Measurements from ENCODE around the gene EHD3.

EHD3 gene

DNA sequence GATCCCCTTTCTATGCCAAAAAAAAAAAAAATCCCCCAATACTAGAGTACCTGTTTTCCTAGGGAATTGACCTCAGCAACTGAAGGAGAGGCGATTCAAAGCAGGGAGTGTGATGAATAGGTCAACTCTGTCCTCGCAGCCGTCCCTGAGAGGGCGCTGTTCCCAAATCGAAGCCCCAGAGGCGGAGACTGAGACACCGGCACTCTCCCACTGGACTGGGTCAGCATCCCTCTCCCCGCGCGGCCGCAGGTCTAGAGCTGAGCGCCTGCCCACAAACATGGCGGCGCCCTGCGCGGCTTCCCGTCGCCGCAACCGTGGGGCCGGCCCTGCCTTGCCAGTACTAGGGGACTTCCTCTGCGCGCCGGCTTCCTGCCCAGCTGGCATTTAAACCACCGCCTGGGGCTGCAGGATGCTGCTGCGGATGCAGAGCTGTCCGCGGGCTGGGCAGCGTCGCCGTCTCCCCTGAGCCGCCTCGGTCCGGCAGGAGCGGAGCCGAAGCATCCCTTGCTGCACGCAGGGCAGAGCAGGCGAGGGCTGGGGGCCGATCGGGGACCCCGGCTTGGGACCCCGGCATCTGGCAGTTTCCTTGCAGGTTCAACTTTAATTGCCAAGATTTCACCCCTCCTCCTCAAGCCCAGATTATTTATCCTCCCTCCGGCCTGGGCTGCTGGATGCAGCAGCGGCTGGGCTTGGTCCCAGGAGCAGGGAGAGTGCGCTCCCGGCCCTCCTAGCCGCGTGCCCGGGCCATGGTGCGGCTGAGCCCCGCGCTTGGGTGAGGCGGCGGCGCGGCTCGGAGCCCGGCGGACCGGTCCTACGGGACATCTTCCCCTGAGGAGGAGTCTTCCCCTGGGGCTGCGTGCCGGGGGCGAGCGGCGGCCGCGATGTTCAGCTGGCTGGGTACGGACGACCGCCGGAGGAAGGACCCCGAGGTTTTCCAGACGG, at the start of gene EHD3:
EHD3 (plus strand) TSS at position 412 of the 942 bp plus-strand sequence; CDS start at position 882, 470 bp downstream.
- peak; percentile 90 to 93 for DNase-seq

DNA sequence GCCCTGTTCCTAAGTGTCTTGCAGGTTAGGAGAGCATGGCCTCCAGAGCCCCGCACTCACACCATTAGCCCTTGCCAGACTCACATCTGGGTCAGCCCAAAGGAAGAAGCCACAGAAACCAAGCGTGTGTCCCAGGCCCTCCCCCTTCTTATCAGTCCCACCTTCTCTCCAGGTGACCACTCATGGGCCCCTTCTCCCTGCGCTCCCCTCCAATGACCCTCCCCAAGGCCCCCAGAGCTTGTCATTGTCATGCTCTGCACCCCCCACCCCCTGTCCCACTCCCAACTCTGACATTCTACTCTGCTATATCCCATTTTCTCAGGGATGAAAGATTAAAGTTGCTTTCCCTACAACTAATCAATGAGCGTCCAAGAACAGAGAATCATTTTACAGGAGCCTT, 46.8 kb upstream of the EHD3 start:
- DNase-seq: no peak

DNA sequence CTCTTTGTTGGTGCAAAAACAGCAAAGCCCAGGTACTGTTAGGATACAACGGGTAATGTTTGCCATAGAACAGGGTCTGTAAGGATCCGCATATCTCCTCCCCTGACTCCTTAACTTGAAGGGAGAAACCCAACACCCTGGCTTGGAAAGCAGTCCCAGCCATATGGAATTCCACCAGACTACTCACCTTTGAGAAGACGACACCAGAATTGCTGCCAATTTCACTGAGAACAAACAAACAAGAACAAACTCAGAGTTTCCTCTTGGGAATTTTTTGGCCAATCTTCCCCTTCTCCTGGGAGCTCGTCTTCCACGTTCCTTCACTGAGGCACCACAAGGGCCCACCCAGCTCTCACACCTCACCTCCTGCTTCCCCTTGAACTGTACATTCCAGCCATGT, 45.8 kb upstream of the EHD3 start:
- DNase-seq: no peak

DNA sequence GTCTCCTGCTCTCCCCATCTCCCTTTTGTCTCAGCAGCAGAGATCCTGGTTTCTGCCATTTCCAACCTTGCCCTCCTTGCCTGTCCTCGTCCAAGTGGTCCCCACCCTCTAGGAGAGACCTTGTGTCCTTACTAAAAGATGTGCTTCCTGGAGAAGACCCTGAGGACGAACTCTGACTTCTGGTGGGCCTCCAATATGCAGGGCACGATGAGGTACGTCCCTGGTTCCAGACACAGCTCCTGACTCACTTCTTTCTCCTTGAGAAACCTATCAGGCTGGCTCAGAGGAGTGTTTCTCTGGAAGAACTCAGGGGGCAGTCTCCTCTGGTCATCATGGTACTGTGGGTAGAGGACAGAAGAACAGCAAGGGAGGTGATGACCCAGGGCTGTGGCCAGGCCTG, 44.8 kb upstream of the EHD3 start:
- DNase-seq: no peak

DNA sequence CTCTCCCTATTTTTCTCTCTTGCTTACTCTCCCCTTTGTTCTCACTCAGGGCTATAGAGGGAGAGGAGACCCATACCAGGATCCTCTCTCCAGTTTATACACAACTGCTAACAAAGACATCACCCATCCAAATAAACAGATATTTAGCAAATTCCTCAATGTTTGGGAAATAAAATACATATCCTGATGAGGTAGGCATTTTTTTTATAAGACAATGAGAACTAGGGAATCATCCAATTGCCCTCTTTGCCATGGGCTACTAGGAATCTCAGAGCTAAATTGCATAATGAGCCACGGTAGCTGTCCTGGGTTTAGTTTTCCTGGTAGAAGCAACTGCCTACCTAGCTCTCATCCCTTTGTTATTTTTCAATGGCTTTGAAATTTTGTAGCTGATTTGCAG, 43.8 kb upstream of the EHD3 start:
- no peak for DNase-seq

DNA sequence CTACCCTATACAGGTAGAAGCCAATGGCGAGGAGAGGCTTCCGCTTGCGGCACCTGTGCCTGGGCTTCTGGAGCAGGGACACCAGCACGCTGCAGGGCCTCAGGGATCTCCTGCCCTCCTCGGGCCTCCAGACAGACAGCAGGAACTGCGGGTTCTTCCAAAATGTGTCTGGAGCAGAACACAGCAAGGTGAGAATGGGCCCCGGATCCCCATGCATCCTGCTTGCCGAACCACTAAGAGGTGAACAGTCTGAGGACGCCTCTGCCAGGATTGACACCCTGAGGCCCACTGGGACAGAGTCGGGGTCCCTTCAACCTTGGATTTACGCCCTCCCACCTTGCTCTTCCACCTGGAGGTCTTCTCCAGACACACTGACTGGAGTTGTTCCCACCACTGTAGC, 42.0 kb upstream of the EHD3 start:
- DNase-seq: no peak

DNA sequence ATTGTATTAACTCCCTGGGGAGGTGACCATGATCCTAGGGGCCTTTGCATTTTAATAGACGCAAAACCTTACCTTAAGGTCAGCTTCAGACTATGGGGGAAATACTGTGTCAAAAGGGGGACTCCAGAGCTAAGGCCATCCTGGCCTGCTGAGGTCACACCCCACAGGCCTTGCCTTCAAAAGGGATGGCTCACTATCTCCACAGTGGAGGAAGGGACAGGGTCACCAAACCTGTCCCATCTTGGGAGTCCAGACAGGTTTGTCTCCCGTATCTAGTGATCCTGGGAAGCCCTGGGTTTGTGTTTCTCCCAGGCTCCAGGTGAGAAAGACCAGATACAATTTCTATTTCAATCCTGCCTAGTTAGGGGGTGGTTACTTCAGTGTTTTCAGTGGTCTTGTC, 41.6 kb upstream of the EHD3 start:
- DNase-seq: no peak

DNA sequence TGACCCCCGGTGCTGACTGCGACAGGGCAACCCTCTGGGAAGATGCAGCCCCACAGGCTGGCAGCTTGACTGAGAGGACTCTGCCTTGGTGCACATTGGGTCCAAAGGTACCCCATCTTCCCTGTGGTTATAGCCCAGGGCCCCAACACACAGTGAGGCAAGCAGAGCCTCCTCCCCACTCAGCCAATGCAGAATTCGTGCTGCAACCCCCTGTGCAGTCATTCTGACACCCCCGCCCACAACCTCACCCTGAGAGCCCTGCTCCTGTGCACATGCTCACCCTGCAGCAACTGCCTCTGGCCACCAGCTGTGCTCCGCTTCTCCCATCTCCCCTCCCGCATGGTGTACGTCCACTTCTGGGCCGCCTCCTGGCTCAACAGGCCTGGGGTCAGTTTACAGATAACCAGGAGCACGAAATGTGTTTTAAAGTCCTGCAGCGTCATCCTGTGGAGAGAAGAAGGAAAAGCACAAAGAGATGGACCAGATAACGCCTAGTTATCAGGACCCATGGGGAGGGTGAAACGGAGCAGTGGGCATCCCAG, 41.0 kb upstream of the EHD3 start:
- DNase-seq: no peak

DNA sequence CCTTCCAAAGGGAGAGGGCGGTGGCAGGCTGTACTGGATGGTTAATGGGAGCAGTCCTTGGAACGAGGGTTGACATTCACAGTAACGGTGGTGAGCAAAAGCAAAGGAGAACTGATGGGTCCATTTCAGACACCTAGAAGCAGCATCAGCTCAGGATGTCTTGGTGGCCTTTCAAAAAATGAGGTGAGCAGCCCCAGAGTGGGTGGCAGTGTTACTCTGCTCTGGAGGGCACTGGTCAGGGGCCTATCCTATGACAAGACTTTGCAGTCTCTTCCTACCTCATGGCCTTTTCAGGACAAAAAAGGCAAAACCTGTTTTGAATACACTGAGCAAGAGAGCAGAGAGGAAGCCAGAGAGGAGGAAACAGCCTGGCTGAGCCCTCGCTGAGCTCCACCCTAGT, 40.1 kb upstream of the EHD3 start:
- DNase-seq: no peak

DNA sequence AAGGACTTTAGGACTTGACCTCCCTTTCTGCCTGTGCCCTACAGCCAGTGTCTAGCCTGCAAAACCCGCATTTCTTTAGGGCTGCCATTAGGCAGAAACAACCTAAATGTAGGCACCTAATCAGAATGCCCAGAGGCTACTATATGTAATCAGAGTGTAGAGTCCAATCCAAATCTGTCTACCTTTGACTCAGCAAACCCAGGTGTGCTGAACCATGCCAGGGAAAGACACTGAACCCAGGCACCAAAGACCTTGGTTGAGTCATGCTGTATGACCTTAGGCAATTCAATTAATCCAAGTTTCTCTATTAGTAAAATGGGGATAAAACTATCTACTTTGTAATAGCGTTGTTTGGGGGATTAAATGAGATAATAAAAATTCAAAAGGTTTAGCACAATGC, 37.3 kb upstream of the EHD3 start:
- DNase-seq: no peak

DNA sequence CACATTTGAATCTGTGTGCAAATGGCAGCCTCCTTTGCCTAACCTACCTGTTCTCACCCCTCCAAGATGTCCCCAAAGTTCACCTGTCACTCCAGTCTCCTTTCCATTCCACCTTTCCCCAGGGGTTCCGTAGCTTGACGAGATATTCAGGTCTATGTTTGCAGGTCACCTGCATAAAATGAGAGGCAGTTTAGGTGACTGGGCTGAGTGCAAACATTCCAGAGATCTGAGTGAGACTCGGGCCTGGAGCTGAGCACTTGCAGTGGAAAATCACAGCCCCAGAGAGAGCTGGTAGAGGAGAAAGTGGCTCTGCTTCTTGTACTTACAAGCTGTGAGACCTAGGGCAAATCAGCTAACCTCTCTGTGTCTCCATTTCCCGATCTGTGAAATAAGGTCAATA, 36.8 kb upstream of the EHD3 start:
- no peak for DNase-seq

DNA sequence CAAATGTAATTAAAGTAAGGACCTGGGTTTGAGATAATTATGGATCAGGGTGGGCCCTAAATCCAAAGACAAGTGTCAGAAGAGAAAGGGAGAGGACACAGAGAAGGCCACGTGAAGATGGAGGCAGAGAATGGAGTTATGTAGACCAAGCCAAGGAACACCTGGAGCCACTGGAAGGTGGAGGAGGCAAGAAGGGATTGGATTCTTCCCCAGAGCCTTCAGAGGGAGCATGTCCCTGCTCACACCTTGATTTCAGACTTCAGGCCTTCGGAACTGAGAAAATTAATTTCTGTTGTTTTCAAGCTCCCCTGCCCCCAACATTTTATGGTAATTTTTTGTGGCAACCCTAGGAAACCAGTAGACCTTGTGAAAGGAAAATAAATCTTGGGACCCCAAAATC, 36.3 kb upstream of the EHD3 start:
- DNase-seq: no peak

DNA sequence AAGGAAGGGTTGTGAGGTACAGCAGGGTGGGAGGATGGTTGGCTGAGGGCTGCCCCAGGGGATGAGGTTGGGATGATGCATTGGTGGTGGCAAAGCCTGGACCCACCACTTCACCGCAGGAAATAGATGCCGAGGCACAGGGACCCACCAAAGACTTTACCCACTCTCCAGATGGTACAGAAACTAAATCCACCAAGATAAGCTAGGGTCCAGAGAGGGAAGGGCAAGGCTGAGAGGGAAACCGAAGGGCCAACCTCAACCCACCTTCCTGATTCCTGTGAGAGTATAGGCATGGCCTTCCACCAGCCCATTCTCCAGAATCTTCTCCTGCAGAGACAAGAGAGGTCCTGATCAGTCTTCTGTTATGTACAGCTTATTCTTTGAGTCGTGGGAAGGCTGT, 34.7 kb upstream of the EHD3 start:
- no peak for DNase-seq

DNA sequence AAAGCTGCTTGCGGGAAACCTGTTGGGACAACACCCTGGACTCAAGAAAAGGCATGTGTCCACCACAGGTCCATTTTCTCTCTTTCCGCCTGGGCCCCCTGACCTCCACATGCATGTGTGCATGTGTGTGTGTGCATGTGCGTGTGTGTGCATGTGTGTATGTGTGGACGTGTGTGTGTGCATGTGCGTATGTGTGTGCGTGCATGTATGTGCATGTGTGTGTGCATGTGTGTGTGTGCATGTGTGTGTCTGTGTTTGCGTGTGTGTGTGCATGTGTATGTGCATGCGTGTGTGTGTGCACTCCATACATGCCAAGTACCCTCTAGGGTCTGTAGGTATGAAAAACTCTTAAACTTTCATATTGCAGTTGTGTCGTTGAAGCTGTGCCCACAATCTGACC, 33.0 kb upstream of the EHD3 start:
- no peak for DNase-seq

DNA sequence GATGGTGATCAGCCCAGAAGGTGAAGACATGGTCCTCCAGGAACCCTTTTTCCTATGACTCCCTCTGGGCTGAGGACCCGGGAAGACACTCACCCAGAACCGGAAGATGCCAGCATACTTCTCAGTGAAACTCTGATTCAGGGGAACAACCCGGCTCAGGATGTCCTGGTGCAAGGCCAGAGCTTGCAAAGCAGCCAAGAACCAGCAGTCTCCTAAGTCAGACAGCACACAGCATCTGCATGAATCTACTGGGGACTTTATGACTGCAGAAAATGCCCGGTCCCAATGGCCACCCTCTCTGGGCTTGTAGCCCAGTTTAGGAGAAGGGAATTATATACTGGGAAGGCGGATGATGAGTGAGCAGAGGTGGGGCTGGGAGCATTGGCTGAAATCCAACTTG, 31.9 kb upstream of the EHD3 start:
- no peak for DNase-seq

DNA sequence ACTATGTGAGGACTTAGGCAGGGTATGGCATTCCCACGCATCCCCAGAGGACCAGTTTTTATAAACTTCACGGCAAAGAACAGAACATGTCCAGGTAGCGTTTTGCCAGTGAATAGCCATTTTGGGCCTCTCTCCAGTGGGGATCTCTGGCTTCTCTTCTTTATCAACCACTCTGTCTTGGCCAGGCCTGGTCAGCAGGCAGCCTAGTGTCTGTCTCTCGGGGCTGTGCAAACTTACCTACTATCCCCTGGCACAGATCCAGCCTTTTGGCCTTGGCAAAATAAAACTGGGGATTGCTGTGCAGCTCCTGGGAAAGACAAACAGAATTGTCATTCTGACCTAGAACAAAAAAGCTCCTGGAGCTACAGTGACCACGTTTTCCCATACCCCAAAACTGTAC, 31.1 kb upstream of the EHD3 start:
- DNase-seq: no peak

DNA sequence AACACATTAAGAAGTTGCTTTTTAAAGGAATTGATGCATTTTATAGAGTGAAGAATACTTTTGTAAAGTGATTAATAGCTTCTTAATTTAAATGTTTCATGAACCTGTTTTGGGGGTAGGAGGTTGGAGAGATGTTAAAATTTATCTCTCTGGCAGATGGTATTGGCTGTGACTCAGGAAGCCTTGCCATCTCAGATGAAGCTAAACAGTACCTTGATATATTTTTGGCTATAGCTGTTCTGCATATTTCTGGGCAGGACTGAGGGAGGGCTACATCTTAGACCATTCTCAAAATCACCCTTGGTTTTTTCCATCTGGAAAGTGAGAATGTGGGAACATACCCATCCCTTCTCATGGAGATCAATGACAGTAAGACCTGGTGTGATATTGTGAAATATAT, 30.0 kb upstream of the EHD3 start:
- peak in 1 of 2 donors; percentile 13 for DNase-seq

DNA sequence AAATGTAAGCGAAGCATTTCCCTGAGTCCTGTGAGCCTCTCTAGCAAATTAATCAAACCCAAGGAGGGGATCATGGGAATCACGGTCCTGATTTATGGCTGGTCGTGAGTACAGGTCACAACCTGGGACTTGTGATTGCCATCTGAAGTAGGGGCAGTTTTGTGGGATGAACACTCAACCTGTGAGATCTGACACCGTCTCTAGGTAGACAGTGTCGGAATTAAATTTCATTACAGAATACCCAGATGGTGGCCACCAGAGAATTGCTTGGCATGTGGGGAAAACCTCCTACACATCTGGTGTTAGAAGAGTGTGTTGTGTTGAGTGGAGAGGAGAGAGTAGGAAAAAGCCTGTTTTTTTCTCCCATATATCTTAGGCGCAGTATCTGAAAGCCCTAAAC, 29.2 kb upstream of the EHD3 start:
- no peak for DNase-seq

DNA sequence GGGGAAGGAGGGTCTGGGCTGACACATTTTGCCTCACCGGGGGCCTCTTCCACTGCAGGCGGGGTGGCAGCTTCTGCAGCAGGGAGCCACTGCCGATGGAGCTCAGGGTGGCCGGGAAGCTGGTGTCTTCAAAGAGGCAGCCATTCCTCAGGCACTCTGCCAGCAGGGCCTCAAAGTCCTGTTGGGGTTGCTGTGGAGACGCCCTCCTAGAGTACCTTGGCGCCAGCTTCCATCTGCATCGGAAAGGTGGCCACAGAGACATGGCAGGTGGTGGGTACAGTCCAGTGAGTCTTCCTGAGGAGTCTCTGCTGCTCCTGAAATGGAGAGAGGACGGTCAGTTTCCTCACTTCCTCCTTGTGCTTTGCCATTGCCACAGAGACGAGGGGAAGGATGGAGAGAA, 28.8 kb upstream of the EHD3 start:
- no peak for DNase-seq

DNA sequence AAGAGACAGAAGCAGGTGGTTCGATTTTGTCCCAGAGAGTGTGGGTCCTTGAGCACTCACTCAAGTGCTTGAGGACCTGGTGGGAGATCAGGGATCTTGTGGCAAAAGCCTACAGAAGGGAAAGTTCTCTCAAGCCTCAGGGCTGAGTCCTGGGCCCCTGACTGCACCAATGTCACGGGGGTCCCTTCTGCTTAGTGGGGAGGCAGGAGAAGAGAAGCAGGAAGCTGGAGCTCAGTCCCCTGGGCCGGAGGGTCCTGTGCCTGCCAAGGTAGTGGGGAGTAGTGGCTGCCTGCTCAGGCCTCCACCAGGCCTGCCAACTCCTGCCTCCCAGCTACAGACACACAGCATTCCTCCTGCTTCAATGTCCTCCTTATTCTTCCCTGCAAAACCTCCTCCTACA, 28.3 kb upstream of the EHD3 start:
- DNase-seq: no peak

DNA sequence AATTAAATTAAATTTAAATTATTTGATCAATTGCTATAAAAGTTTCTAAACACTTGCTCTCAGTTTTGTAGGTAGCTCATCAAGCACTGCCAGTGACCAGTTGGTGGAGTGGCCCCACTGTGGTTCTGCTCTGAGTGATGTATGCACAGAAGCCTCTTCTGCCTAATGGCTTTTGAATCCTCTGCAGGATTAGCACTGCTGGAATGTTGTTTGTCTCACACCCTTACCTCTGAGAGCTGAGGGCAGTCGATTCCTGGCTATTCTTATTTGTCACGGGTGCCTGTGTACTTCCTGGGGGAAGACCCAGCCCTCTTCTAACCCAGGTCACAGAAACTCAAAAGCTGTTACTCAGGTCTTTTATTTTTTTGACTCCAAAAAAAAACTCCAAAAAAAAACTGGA, 26.2 kb upstream of the EHD3 start:
- no peak for DNase-seq

DNA sequence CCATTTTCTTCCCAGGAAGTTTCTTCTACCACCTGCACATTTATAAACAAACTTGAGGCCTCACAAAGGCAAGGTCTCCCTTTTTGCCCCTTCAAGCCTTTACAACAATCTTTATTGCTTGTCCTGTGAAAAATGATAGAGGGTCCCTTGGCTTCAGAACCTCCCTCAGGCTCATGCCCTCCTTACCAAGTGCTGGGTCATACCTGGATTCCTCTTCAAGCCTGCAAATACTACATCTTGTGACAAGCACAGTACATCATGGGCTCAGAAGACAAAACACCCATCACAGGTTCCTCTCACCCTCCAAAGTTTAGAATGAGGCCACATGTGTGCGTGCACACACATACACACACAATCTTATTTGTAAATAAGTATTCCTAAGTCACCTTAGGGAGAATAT, 25.7 kb upstream of the EHD3 start:
- no peak for DNase-seq

DNA sequence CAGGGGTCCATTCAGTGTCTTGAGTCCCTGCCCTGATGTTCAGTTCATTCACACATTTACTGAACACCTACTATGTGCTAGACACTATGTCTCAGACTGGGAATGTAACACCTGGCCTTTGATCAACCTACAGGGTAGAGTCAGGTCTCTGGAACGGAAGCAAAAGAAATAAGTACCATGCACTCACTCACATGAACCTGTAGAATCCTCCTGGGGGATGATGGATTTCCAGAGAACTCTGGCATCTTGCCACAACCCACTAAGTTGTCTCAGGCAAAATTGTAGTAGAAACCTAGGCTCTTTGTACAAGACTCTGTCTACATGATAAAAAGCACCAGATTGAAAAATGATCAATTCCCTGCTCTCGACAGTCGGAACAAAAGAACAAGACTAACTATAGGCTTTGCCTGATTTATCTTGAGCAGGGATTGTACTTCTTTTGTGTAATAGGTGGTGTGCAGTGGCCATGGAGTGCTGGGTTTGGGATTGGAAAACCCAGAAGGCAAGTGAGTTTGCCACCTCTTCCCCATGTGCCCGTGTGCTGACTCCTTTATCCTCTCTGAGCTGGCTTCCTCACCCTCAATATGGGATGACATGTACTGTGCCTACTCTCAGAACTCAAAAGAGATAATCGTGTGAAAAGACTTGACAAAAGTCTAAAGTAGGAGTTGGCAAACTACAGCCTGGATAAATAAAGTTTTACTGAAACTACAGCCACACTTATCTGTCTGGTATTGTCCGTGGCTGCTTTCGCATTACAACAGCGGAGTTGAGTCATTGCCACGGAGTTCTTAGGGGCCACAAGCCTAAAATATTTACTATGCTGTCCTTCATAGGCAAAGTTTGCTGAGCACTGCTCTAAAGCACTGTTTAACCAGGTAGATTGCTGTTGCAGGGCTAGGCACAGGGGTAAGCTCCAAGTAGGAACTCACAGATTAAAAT, 21.0 kb upstream of the EHD3 start:
- no peak for DNase-seq

Measured in hippocampal formation (tissue), 2 donors.